BLaER1 treated with 17β-estradiol and CSF1 and Interleukin-3, amounts not matched to agents 10 nM and 100 nM (cell line): ENCODE results near the gene TNFSF13B.
A peak's percentile ranks its signal among the peaks of the same experiment; 100 is the strongest.

Experiments
- H3K27ac ChIP-seq, 11 experiments: shearing (Covaris generic); formaldehyde crosslinking; 2 replicates each; pipeline ENCODE4 v1.8.1; 2022
- H3K27me3 ChIP-seq, 11 experiments: shearing (Covaris generic); formaldehyde crosslinking; 2 replicates each; pipeline ENCODE4 v1.8.1; 2022
- H3K36me3 ChIP-seq, 11 experiments: shearing (Covaris generic); formaldehyde crosslinking; 2 replicates each; pipeline ENCODE4 v1.8.1; 2022
- H3K4me1 ChIP-seq, 10 experiments: shearing (Covaris generic); formaldehyde crosslinking; 2 replicates each; pipeline ENCODE4 v1.8.1; 2022
- H3K4me2 ChIP-seq, 11 experiments: shearing (Covaris generic); formaldehyde crosslinking; 2 replicates each; pipeline ENCODE4 v1.8.1; 2022
- H3K4me3 ChIP-seq, 10 experiments: shearing (Covaris generic); formaldehyde crosslinking; 2 replicates each; pipeline ENCODE4 v1.8.1; 2022
- H3K9ac ChIP-seq, 11 experiments: shearing (Covaris generic); formaldehyde crosslinking; 2 replicates each; pipeline ENCODE4 v1.8.1; 2022
- H3K9me3 ChIP-seq, 11 experiments: shearing (Covaris generic); formaldehyde crosslinking; replicated peaks in 1 of 11; 2 replicates each; pipeline ENCODE4 v1.8.1; 2022
- H4K20me1 ChIP-seq, 11 experiments: shearing (Covaris generic); formaldehyde crosslinking; 2 replicates each; pipeline ENCODE4 v1.8.1; 2022
- Cebpa-rat ChIP-seq, 11 experiments: shearing (Covaris generic); IDR thresholded peaks; 2 replicates each; pipeline ENCODE4 v1.8.1; 2022

TNFSF13B gene

DNA sequence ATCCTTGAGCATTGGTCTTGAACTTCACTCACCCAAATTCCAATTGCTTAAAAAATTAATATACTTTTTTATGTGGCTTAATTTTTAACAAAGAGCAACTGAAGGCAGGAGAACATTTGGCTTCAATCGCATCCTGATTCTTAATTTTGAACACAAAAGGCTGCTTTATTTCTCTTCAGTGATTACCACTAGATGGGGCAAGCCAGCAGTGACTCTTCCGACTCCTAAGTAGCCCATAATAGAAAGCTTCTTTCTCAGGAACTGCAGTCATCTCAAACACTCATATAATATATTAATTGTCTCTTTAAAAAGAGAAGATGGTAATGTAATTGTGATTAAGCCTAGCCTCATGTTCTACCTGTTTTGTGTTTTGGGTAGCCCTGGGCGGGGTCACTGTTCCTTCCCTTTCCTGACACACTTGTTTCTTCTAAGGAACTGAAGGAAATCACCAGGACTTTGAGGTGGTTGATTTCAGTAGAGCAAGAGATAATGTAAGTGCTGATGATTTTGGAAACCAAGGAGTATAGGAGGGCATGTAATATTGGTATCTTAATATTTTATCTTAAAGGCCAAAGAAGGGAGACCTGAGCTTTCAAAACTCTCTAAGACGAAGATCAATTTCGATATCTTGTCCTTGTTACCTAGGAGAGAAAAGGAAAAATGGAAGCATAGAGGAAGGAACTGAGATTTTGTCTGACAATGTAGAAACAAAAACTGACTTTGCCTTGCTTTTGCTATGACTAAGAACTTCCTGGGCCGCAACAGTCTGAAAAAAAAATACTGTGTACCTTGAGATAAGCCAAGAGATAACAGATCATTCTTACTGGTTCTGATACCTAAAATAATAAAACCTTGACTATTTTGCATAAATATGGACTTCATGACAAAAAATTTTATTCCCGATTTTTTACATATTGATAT lies 73.1 kb downstream of the TNFSF13B start:
- no peaks in the 10 kb centered on the region for H3K27me3 ChIP-seq
- H3K4me3 ChIP-seq, result no peak overlapping the region
- H3K9me3 ChIP-seq, result no peaks in the 10 kb centered on the region
- no peak overlapping the region for H3K27ac ChIP-seq
- 0 out of 22 replicates have a peak overlapping the region, but pooled peaks of 1 of the 11 experiments have one; percentile 5 for H3K9ac ChIP-seq
- TF ChIP-seq Cebpa-rat (IDR thresholded peaks at IDR 0.05), result no peak
- H3K36me3 ChIP-seq, result no peaks in the 10 kb centered on the region
- H3K4me1 ChIP-seq, result peaks cover 0 to 12% (median 0%) of the 10 kb centered on the region in 10 experiments; a peak in 5 of 20 replicates
- H4K20me1 ChIP-seq, result no peaks in the 10 kb centered on the region
- H3K4me2 ChIP-seq, result peak overlapping the region in 3 of 11 experiments; percentile 16 to 22 (median 21); a peak in 3 of 22 replicates

DNA sequence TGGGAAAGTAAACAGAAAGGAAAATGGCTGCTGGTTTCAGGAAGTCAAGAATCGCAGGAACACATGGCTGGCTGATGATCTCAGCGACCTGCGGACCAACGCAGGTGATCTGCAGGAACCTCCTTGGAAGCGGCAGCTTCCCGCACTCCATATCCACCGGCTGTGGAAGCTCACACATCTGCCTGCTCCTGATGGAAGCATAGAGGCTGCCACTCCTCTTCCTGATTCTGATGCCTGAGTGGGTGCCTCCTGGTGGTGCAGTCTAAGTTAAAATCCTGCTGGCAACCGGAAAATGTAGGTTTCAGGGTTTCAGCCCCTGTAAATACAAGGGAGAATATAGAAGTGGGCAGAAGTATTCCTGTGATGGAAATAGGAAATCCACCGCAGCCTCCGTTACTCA lies 75.5 kb downstream of the TNFSF13B start:
- no peaks in the 10 kb centered on the region for H3K36me3 ChIP-seq
- no peak for TF ChIP-seq Cebpa-rat (IDR thresholded peaks at IDR 0.05)
- no peak overlapping the region for H3K27ac ChIP-seq
- H3K9me3 ChIP-seq, result no peaks in the 10 kb centered on the region
- no peak overlapping the region for H3K4me2 ChIP-seq
- no peak overlapping the region for H3K4me3 ChIP-seq
- H4K20me1 ChIP-seq, result no peaks in the 10 kb centered on the region
- H3K27me3 ChIP-seq, result no peaks in the 10 kb centered on the region
- H3K9ac ChIP-seq, result no peak overlapping the region
- H3K4me1 ChIP-seq, result peaks cover 0 to 12% (median 0%) of the 10 kb centered on the region in 10 experiments; a peak in 5 of 20 replicates

DNA sequence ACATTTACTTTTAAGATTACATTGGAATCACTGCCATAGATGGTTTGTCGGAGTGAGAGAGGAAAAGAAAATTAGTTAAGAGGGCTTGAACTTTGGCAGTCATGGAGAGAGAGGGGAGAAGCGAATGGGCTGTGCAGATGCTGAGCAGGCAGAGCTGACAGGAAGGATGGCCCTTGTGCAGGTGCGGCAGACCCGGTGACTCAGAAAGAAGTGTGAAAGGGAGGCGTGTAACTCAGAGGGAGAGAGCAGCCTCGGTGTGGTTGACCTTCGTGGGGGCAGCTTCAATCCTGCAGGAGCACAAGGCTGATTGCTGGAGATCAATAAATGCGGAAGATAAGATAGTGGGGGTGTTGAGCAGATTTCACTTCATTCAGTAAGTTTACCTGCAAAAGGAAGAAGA lies 76.9 kb downstream of the TNFSF13B start:
- TF ChIP-seq Cebpa-rat (IDR thresholded peaks at IDR 0.05), result no peak

DNA sequence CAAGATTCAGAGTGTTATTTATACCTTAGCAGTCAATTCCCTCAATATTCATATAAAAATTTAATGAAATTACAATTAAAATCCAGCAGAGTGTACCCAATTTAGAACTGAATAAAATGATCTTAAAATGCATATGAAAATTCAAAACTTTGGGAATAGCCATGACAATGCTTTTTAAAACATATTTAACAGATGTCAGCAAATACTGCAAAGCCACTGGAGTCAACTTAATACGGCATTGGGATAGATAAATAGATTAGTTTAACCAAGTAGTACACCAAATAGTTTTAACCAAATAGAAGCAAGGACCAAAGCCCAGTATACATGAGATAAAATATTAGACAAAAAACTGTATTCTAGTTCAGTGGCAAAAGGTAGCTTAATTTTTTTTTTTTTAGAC lies 79.8 kb downstream of the TNFSF13B start:
- TF ChIP-seq Cebpa-rat (IDR thresholded peaks at IDR 0.05), result no peak
- H3K4me2 ChIP-seq, result no peak overlapping the region
- H3K4me3 ChIP-seq, result no peak overlapping the region
- no peaks in the 10 kb centered on the region for H3K9me3 ChIP-seq
- H4K20me1 ChIP-seq, result no peaks in the 10 kb centered on the region
- H3K4me1 ChIP-seq, result peaks cover 0 to 11% (median 0%) of the 10 kb centered on the region in 10 experiments; a peak in 2 of 20 replicates
- H3K27me3 ChIP-seq, result no peaks in the 10 kb centered on the region
- H3K27ac ChIP-seq, result no peak overlapping the region
- no peaks in the 10 kb centered on the region for H3K36me3 ChIP-seq
- H3K9ac ChIP-seq, result no peak overlapping the region

More for the DNA sequence above, 76.9 kb downstream of the TNFSF13B start:
- no peak overlapping the region for H3K4me3 ChIP-seq
- no peaks in the 10 kb centered on the region for H3K36me3 ChIP-seq
- no peaks in the 10 kb centered on the region for H3K27me3 ChIP-seq
- H4K20me1 ChIP-seq, result no peaks in the 10 kb centered on the region
- no peak overlapping the region for H3K9ac ChIP-seq
- no peaks in the 10 kb centered on the region for H3K9me3 ChIP-seq
- peaks cover 0 to 14% (median 0%) of the 10 kb centered on the region in 10 experiments; a peak in 6 of 20 replicates for H3K4me1 ChIP-seq
- H3K27ac ChIP-seq, result no peak overlapping the region
- H3K4me2 ChIP-seq, result no peak overlapping the region

DNA sequence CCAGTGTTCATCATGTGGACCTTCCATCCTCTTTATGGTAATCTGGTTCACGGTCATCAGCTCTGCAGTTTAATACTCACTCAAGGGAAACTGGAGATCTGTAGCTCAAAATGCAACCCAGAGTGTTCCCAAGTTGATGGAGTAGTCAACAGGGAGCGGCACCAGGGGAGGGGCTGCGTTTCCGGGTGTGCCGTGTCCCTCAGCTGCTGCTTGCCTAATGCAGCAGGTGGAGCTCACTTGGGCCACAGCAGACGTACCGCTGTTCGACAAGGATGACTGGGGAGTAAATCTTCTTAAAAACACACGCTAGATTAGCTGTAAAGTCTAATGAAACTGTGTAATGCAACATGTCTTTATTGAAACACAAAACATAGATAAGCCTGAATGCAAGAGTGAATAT lies 81.1 kb downstream of the TNFSF13B start:
- Histone ChIP-seq H3K9me3 (no peaks in the 10 kb centered on the region), H3K27me3 (no peaks in the 10 kb centered on the region), H3K4me2 (no peak overlapping the region), H3K4me1 (peaks cover 0 to 11% (median 0%) of the 10 kb centered on the region in 10 experiments; a peak in 2 of 20 replicates), H4K20me1 (no peaks in the 10 kb centered on the region), H3K4me3 (no peak overlapping the region), H3K27ac (no peak overlapping the region), H3K9ac (no peak overlapping the region), H3K36me3 (no peaks in the 10 kb centered on the region)
- no peak for TF ChIP-seq Cebpa-rat (IDR thresholded peaks at IDR 0.05)

DNA sequence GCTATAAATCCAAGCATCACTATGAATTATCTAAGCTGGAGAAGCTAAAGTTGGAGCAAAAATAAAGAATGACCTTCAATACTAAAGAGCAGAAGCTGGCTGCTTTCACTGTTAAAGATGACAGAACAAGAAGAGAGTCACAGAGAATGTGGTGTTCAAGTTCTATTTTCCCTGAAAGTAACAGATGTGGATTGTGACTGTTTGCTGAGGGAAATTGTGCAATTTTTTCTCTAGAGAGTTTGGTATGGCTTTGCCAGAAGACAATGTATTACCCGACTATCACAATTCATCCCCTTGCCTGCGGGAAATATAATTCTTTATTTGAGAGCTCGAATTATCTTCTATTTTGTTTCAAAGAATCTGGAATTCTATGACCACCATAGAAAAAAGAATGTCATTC lies 83.1 kb downstream of the TNFSF13B start:
- Histone ChIP-seq H3K36me3 (no peaks in the 10 kb centered on the region), H3K4me3 (no peak overlapping the region), H3K27me3 (no peaks in the 10 kb centered on the region), H3K4me2 (peak overlapping the region in 3 of 11 experiments; percentile 3 to 23 (median 6); a peak in 4 of 22 replicates), H3K9ac (no peak overlapping the region), H3K9me3 (no peaks in the 10 kb centered on the region), H3K27ac (peak overlapping the region in 3 of 11 experiments; percentile 19 to 39 (median 27); a peak in 3 of 22 replicates), H3K4me1 (peaks cover 0 to 11% (median 0%) of the 10 kb centered on the region in 10 experiments; a peak in 2 of 20 replicates), H4K20me1 (no peaks in the 10 kb centered on the region)
- TF ChIP-seq Cebpa-rat (IDR thresholded peaks at IDR 0.05), result peak in 1 of 11 experiments; percentile 47; a peak in 3 of 22 replicates

DNA sequence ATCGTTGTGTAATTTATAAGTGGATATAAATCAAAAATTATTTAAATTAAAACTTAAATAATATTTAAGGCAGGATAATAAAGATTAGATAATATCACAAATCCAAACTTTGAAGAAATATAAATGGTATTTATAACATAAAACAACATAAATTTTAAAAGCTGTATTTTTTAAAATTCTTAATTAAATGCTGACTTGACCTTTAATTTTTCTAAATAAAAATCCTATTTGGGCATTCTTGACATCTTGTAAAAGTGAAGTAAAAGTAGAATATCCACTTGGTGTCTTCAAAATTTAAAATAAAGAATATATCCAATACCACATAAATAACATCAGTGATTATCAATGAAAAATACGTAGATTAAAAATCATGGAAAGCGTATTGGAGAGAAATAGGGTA lies 87.7 kb downstream of the TNFSF13B start:
- H3K9ac ChIP-seq, result no peak overlapping the region
- no peaks in the 10 kb centered on the region; a peak in 1 of 22 replicates for H3K9me3 ChIP-seq
- no peaks in the 10 kb centered on the region for H3K36me3 ChIP-seq
- no peaks in the 10 kb centered on the region for H4K20me1 ChIP-seq
- H3K4me2 ChIP-seq, result no peak overlapping the region
- H3K27ac ChIP-seq, result no peak overlapping the region
- H3K27me3 ChIP-seq, result no peaks in the 10 kb centered on the region
- H3K4me1 ChIP-seq, result peaks cover 0 to 6% (median 0%) of the 10 kb centered on the region in 10 experiments; a peak in 1 of 20 replicates
- no peak overlapping the region for H3K4me3 ChIP-seq
- no peak for TF ChIP-seq Cebpa-rat (IDR thresholded peaks at IDR 0.05)
